NT2/D1 (cell line): ENCODE measurements around the gene CRYGN.

ENCODE experiments used
- DNase-seq: peaks from one replicate; pipeline ENCODE4 v3.0.0-alpha.2; 2011; ENCODE audit warnings: low read depth, low spot score
- H3K27me3 ChIP-seq: 2 replicates; pipeline ENCODE4 v1.6.0; 2011; ENCODE audit warnings: mild to moderate bottlenecking; ENCODE audit not compliant: insufficient read length, insufficient read depth
- H3K36me3 ChIP-seq: 2 replicates; pipeline ENCODE4 v1.6.1; 2011; ENCODE audit warnings: mild to moderate bottlenecking, low read length, mixed read lengths; ENCODE audit not compliant: insufficient read depth, insufficient read length
- H3K4me1 ChIP-seq: 2 replicates; pipeline ENCODE4 v1.5.1; 2011; ENCODE audit not compliant: insufficient read depth, insufficient read length
- H3K4me3 ChIP-seq: 2 replicates; pipeline ENCODE4 v1.5.1; 2011; ENCODE audit warnings: low read depth; ENCODE audit not compliant: insufficient read length
- H3K9ac ChIP-seq: 2 replicates; pipeline ENCODE4 v1.6.0; 2011; ENCODE audit warnings: low read depth; ENCODE audit not compliant: insufficient read length
- H3K9me3 ChIP-seq: 2 replicates; pipeline ENCODE4 v1.5.1; 2011; ENCODE audit warnings: mild to moderate bottlenecking, low read length; ENCODE audit not compliant: insufficient read depth
- SUZ12 ChIP-seq: IDR thresholded peaks from 2 replicates; pipeline ENCODE4 v1.6.1; 2011; ENCODE audit not compliant: insufficient read length, insufficient read depth; ENCODE audit errors: extremely low read depth
- YY1 ChIP-seq: IDR thresholded peaks from 2 replicates; pipeline ENCODE4 v1.6.1; 2011; ENCODE audit not compliant: insufficient read length, insufficient read depth
- ZNF274 ChIP-seq: IDR thresholded peaks from 2 replicates; pipeline ENCODE4 v1.6.1; 2011; ENCODE audit warnings: mild to moderate bottlenecking, low read depth, low read length

CRYGN gene

DNA sequence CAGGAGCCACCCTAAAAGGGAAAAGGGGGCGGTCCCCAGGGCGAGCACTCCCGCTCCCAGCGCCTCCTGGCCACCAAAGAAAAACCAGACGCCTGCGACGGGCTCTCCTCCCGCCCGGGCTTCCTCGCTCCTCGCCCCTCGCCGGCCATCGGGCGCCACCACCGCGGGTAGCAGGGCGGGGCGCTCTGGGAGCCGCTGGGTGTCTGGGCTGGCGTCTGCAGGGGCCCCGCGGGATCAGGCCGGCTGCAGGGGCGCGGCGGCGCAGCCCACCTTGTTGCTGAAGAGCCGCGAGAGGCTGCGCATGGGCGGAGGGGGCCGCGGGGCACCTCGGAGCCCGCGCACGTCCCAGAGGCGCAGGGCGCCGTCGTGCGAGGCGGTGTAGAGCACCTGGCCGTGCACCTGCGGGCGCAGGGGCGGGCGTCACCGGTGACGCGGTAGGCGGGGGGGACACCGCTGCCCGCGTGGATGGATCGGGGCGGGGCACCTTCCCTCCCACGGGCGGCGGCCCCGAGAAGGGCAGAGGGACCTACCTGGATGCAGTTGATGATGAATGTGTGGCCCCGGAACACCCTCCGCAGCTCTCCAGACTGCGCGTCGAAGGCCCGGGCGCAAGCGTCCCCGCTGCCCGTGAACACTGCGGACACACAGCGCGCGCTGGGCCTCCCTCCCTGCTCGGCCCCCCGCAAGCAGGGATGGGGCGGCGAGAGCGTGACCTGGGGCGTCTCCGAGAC, 58.4 kb downstream of the CRYGN start:
- Histone ChIP-seq H3K9me3 (no peaks in the 10 kb centered on the region), H3K27me3 (peaks cover 14% of the 10 kb centered on the region), H3K9ac (peak overlapping the region; percentile 50), H3K4me1 (peaks cover 3% of the 10 kb centered on the region), H3K36me3 (peaks cover 33% of the 10 kb centered on the region), H3K4me3 (peak overlapping the region; percentile 8)
- TF ChIP-seq YY1 (no peak), SUZ12 (no peak), ZNF274 (no peak)
- DNase-seq: no peak

DNA sequence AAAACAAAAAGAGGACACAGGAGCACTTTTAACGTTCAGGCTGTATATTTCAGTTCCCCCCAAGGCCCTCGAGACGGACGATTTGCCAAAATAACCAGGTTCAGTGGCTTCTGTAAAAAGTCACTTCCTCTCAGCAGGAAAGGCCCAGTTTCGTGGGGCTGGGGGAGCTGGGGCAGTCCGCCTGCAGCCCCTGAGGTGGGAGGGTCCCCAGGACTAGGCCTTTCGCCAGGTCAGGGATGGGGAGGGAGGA, 58.9 kb downstream of the CRYGN start:
- Histone ChIP-seq H3K9me3 (no peaks in the 10 kb centered on the region), H3K27me3 (peaks cover 14% of the 10 kb centered on the region), H3K9ac (no peak overlapping the region), H3K4me1 (peaks cover 3% of the 10 kb centered on the region), H3K4me3 (no peak overlapping the region), H3K36me3 (peaks cover 37% of the 10 kb centered on the region)
- no peak for TF ChIP-seq SUZ12
- no peak for TF ChIP-seq YY1
- TF ChIP-seq ZNF274: no peak
- DNase-seq: no peak

DNA sequence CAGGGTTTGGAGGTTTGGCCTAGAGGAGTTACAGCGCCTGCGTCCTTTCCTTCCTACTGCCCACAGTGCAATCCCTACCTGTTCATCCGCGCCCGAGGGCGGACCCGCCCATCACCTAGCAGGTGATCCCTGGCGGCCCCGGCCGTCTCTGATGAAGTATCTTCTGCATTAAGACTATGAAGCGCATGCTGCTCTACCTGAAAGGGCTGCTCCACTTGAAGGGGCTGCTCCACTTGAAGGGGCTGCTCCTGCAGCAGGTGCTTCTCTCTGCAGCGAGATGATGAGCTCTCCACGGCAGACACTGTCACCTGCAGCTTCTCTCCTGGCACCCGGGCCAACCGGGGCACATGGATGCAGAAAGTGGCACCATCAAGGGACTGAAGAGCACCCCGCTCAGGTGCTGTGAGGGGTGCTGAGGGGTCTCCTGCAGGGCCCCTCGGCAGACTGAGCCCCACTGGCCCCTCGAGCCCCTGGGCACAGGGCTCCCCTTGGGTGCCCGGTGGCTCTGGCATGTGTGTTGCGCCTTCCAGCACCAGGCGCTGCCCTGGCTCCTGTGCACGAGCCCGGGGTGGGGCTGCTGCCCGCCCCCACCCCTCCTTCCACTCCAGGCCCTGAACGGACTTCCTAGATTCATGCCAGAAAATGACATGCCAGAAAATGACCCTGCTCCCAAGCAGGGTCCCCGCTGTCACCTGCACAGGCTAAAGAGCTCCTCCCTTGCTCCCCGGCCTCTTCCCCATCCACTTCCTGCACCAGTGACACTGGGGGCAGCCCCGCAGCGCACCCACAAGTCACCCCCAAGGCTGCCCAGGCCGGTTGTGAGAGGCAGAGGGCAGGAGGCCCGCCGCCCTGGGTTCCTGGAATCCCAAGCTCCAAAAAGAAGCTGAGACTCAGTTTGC, 59.5 kb downstream of the CRYGN start:
- H3K9me3 ChIP-seq: no peaks in the 10 kb centered on the region
- H3K36me3 ChIP-seq: peaks cover 43% of the 10 kb centered on the region
- peaks cover 14% of the 10 kb centered on the region for H3K27me3 ChIP-seq
- DNase-seq: no peak
- no peak overlapping the region for H3K9ac ChIP-seq
- H3K4me1 ChIP-seq: peaks cover 3% of the 10 kb centered on the region
- no peak for TF ChIP-seq SUZ12
- no peak for TF ChIP-seq YY1
- TF ChIP-seq ZNF274: no peak
- no peak overlapping the region for H3K4me3 ChIP-seq

DNA sequence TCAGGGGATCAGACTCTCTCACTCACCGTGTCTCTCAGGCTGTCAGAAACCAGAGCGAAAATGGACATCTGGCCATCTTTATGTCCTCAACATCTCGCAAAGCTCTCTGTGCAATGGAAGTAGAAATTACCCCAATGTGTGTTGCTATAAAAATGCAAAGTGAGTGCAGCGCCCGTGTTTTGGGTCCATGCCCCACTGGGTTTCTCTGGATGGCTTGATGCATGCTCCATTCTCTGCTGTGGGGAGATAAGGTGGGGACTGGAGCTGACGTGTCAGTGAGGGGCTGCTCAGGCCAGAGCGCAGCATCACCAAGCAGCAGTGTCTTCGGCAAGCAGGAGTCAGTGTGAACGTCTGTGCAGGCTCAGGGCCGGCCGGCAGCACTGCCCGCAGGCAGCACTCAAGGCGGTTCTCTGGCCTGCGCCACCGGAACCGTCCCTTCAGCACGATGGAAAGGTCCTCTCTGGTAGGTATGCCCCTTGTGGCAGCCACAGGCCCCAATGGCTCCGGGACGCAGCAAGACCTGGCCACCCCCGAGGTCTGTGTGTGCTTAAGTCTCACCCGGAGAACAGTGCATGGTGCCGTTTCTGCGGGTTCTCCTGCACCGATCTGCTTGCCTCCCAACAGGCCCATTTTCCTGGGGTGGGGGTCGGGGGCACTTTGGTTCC, 60.3 kb downstream of the CRYGN start:
- no peak for DNase-seq
- no peaks in the 10 kb centered on the region for H3K9me3 ChIP-seq
- H3K4me1 ChIP-seq: peaks cover 3% of the 10 kb centered on the region
- H3K27me3 ChIP-seq: peaks cover 14% of the 10 kb centered on the region
- no peak overlapping the region for H3K4me3 ChIP-seq
- peaks cover 45% of the 10 kb centered on the region for H3K36me3 ChIP-seq
- TF ChIP-seq ZNF274 (no peak), YY1 (no peak), SUZ12 (no peak)
- H3K9ac ChIP-seq: no peak overlapping the region

DNA sequence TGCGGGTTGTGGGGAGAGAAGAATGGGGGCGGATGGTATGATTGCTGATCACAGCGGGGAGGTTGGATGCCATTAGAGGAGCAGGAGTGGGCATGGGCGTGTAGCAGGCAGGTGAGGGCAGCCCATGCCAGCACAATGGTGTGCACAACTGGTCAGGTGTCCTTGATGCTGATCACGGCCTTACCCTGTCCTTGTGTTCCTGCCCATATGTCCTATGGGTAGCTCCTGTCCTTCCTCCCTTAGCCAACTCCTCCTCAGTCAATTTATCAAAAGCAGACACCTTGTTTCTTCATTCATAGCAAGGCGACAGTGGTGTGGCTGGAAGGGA, 60.8 kb downstream of the CRYGN start:
- H3K27me3 ChIP-seq: peaks cover 14% of the 10 kb centered on the region
- peaks cover 50% of the 10 kb centered on the region for H3K36me3 ChIP-seq
- H3K4me1 ChIP-seq: peaks cover 5% of the 10 kb centered on the region
- no peak overlapping the region for H3K9ac ChIP-seq
- no peak overlapping the region for H3K4me3 ChIP-seq
- no peak for TF ChIP-seq SUZ12
- TF ChIP-seq YY1: no peak
- TF ChIP-seq ZNF274: no peak
- no peak for DNase-seq
- no peaks in the 10 kb centered on the region for H3K9me3 ChIP-seq
